Measurements from ENCODE around the gene PLEKHM3. TPM values are rescaled to one million over a fixed set of nuclear protein-coding genes. Genes with fewer than 3 reads are reported as not detected.
A peak's percentile ranks its signal among the peaks of the same experiment; 100 is the strongest.

Gene PLEKHM3
- polyA plus RNA-seq, 2 of the 4 experiments (the other 2 are of a cell fraction), result 2.9 to 6.5 TPM

DNA sequence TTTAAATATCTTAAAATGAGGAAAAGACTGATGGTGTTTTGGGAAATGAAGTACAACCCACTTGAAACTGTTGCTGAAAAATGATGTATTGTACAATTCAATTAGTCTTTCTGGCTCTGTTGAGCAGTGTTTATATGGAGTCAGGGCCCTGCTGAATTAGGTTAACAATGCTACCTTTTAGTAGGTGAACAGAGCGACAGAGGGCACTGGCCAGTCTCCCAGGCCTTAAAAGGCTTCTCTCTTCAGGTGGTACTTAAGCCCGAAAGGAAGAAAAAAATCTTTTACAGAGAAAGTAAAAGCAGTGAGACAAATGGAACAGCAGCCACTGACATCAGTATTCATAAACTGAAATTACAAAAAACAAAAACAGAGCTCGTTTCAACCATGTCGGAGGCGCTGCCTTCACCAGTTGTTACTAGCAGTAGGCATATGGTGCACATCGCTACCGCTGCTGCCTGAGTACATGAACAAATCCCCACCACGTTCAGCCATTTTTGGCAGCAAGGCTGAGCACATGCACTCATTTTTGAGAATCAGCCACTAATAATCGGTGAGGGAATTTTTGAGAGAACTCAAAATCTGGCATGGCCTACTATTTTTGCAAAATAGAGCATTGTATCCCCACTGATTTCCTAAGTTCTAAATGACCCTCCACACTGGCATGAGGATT, 91.8 kb downstream of the PLEKHM3 start:
- ChIA-PET CTCF (interaction anchor here (1.0 kb wide), 1 partner anchor 165 kb away, joined by 3 read pairs; no protein-coding TSS in a partner anchor), POLR2A (no interaction called here)
- no peak for TF ChIP-seq PHF8 (IDR thresholded peaks at IDR 0.05; ENCODE audit: borderline replicate concordance, low read depth)
- 87% methylated on average over 9 of the region's 9 CpGs for WGBS (ENCODE audit: missing lambda C conversion rate)
- no peak overlapping the region for H3K4me3 ChIP-seq
- ATAC-seq, result no peak
- H3K4me1 ChIP-seq, result no peaks in the 10 kb centered on the region; the same call in 2 of the 3 replicates
- H3K9me3 ChIP-seq, result no peaks in the 10 kb centered on the region
- FAIRE-seq, result no peak
- DNase-seq (ENCODE audit: low read depth in 1 of 2, low spot score in 1 of 2), result no peak
- no peak overlapping the region for H3K4me2 ChIP-seq
- no peak overlapping the region for H3K27ac ChIP-seq

DNA sequence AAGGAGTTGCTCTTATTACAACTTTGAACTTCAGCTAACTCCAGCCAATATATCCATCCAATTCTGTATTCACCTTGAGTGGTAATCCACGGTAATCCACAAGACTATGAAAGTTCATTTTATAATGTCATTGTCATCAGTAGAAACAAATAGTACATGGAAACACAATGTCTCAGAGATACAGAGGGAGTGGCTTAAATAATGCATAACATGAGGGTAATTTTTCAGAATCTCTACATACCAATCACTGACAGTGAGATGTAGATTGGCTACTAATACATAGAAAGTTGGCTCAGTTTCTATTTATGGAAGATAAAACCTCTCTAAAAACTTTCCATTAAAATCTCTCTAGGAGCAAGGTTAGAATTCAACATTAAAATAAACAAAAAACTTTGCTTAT, 93.2 kb downstream of the PLEKHM3 start:
- no peak for ATAC-seq

DNA sequence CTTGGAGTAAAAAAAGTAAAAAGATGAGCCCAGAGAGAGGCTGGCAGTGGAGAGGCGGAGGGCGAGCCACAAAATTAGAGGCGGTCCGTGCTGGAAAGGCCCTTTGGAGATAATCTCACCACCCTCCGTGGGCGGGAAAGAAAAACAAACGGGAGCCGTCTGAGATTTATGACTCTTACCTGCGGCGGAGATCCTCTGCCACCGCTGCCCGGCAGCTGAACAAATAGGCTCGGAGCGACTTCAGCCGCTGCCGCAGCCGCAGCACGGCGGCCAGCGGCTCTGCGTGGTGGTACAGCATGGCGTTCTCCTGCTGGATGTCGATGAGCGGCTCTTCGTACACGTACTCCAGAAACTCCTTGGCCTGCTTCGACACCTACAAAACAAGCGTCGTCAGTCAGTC, 94.6 kb downstream of the PLEKHM3 start:
- DNase-seq (ENCODE audit: low read depth in 1 of 2, low spot score in 1 of 2) (no peak), ATAC-seq (peak in 1 of 2 experiments; percentile 51; a peak in 3 of 6 replicates), FAIRE-seq (no peak)
- WGBS (ENCODE audit: missing lambda C conversion rate), result 75% methylated on average over 29 of the region's 29 CpGs
- CTCF ChIA-PET, result interaction anchor here (1.1 kb wide), 1 partner anchor 42 kb away, joined by 4 read pairs; no protein-coding TSS in a partner anchor
- H3K27ac ChIP-seq, result 0 out of 6 replicates have a peak overlapping the region, but pooled peaks of 1 of the 2 experiments have one; percentile 36
- H3K4me2 ChIP-seq, result peak overlapping the region; percentile 42; the same call in 2 of the 3 replicates
- H3K9me3 ChIP-seq, result no peaks in the 10 kb centered on the region
- H3K4me1 ChIP-seq, result no peaks in the 10 kb centered on the region; the same call in 2 of the 3 replicates
- no peak overlapping the region for H3K4me3 ChIP-seq
- POLR2A ChIA-PET, result no interaction called here
- TF ChIP-seq CEBPB (IDR thresholded peaks at IDR 0.05) (no peak), MAZ (IDR thresholded peaks at IDR 0.05; ENCODE audit: borderline replicate concordance, low read depth, low read length) (no peak), SREBF2 (IDR thresholded peaks at IDR 0.05) (no peak), JUN (IDR thresholded peaks at IDR 0.05) (no peak), POLR2A (IDR thresholded peaks at IDR 0.05; ENCODE audit: low read length) (no peak), KDM1A (IDR thresholded peaks at IDR 0.05; ENCODE audit: low read depth) (no peak), RNF2 (IDR thresholded peaks at IDR 0.05; ENCODE audit: borderline replicate concordance, low read depth) (no peak), TFCP2L1 (CRISPR knock-in tag; IDR thresholded peaks at IDR 0.05) (no peak), FOXS1 (CRISPR knock-in tag; IDR thresholded peaks at IDR 0.05) (no peak), HOXA7 (CRISPR knock-in tag; IDR thresholded peaks at IDR 0.05) (no peak), EHF (CRISPR knock-in tag; IDR thresholded peaks at IDR 0.05) (no peak), ZSCAN20 (CRISPR knock-in tag; IDR thresholded peaks at IDR 0.05) (no peak), RFX5 (IDR thresholded peaks at IDR 0.05) (no peak), EP300 (IDR thresholded peaks at IDR 0.05) (no peak)
- TF ChIP-seq, protein P1, sequence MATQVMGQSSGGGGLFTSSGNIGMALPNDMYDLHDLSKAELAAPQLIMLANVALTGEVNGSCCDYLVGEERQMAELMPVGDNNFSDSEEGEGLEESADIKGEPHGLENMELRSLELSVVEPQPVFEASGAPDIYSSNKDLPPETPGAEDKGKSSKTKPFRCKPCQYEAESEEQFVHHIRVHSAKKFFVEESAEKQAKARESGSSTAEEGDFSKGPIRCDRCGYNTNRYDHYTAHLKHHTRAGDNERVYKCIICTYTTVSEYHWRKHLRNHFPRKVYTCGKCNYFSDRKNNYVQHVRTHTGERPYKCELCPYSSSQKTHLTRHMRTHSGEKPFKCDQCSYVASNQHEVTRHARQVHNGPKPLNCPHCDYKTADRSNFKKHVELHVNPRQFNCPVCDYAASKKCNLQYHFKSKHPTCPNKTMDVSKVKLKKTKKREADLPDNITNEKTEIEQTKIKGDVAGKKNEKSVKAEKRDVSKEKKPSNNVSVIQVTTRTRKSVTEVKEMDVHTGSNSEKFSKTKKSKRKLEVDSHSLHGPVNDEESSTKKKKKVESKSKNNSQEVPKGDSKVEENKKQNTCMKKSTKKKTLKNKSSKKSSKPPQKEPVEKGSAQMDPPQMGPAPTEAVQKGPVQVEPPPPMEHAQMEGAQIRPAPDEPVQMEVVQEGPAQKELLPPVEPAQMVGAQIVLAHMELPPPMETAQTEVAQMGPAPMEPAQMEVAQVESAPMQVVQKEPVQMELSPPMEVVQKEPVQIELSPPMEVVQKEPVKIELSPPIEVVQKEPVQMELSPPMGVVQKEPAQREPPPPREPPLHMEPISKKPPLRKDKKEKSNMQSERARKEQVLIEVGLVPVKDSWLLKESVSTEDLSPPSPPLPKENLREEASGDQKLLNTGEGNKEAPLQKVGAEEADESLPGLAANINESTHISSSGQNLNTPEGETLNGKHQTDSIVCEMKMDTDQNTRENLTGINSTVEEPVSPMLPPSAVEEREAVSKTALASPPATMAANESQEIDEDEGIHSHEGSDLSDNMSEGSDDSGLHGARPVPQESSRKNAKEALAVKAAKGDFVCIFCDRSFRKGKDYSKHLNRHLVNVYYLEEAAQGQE (IDR thresholded peaks at IDR 0.05), result no peak
- TF ChIP-seq, protein P2, sequence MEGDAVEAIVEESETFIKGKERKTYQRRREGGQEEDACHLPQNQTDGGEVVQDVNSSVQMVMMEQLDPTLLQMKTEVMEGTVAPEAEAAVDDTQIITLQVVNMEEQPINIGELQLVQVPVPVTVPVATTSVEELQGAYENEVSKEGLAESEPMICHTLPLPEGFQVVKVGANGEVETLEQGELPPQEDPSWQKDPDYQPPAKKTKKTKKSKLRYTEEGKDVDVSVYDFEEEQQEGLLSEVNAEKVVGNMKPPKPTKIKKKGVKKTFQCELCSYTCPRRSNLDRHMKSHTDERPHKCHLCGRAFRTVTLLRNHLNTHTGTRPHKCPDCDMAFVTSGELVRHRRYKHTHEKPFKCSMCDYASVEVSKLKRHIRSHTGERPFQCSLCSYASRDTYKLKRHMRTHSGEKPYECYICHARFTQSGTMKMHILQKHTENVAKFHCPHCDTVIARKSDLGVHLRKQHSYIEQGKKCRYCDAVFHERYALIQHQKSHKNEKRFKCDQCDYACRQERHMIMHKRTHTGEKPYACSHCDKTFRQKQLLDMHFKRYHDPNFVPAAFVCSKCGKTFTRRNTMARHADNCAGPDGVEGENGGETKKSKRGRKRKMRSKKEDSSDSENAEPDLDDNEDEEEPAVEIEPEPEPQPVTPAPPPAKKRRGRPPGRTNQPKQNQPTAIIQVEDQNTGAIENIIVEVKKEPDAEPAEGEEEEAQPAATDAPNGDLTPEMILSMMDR (IDR thresholded peaks at IDR 0.05), result no peak
- TF ChIP-seq, protein P3, sequence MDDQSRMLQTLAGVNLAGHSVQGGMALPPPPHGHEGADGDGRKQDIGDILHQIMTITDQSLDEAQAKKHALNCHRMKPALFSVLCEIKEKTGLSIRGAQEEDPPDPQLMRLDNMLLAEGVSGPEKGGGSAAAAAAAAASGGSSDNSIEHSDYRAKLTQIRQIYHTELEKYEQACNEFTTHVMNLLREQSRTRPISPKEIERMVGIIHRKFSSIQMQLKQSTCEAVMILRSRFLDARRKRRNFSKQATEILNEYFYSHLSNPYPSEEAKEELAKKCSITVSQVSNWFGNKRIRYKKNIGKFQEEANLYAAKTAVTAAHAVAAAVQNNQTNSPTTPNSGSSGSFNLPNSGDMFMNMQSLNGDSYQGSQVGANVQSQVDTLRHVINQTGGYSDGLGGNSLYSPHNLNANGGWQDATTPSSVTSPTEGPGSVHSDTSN (IDR thresholded peaks at IDR 0.05), result no peak

More for the DNA sequence above, 93.2 kb downstream of the PLEKHM3 start:
- no peak overlapping the region for H3K4me3 ChIP-seq
- ChIA-PET POLR2A (no interaction called here), CTCF (interaction anchor here (1.1 kb wide), 1 partner anchor 9 kb away, joined by 4 read pairs; no protein-coding TSS in a partner anchor)
- WGBS (ENCODE audit: missing lambda C conversion rate), result 86% methylated on average over 1 of the region's 1 CpG
- no peaks in the 10 kb centered on the region; the same call in 2 of the 3 replicates for H3K4me1 ChIP-seq
- DNase-seq (ENCODE audit: low read depth in 1 of 2, low spot score in 1 of 2), result no peak
- no peak overlapping the region for H3K27ac ChIP-seq
- no peaks in the 10 kb centered on the region for H3K9me3 ChIP-seq
- no peak overlapping the region for H3K4me2 ChIP-seq
- TF ChIP-seq CEBPB (IDR thresholded peaks at IDR 0.05), result no peak
- TF ChIP-seq HOXB13 (CRISPR knock-in tag; IDR thresholded peaks at IDR 0.05; ENCODE audit: low read depth), result no peak
- TF ChIP-seq, protein P2 (IDR thresholded peaks at IDR 0.05), result no peak
- no peak for TF ChIP-seq POLR2A (IDR thresholded peaks at IDR 0.05; ENCODE audit: low read length)
- no peak for TF ChIP-seq ZFP36 (IDR thresholded peaks at IDR 0.05; ENCODE audit: borderline replicate concordance, partially characterized antibody)
- no peak for TF ChIP-seq CHD2 (IDR thresholded peaks at IDR 0.05; ENCODE audit: low read length, partially characterized antibody)
- no peak for TF ChIP-seq ZSCAN20 (CRISPR knock-in tag; IDR thresholded peaks at IDR 0.05)
- TF ChIP-seq ZC3H11A (IDR thresholded peaks at IDR 0.05), result no peak
- TF ChIP-seq POLR2AphosphoS2 (conservative IDR thresholded peaks at IDR 0.05; ENCODE audit: low read length), result no peak
- TF ChIP-seq NPAS2 (CRISPR knock-in tag; IDR thresholded peaks at IDR 0.05; ENCODE audit: borderline replicate concordance), result no peak
- TF ChIP-seq HOXA7 (CRISPR knock-in tag; IDR thresholded peaks at IDR 0.05), result no peak
- TF ChIP-seq CBX2 (IDR thresholded peaks at IDR 0.05; ENCODE audit: borderline replicate concordance, low read depth), result no peak
- TF ChIP-seq EHMT2 (IDR thresholded peaks at IDR 0.05; ENCODE audit: low read depth), result no peak
- TF ChIP-seq FOSL2 (IDR thresholded peaks at IDR 0.05), result no peak
- no peak for TF ChIP-seq FOSL2 (CRISPR knock-in tag; IDR thresholded peaks at IDR 0.05)
- no peak for FAIRE-seq

Measured in A549 (cell line).